Astrocyte (in vitro differentiated cells and primary cell): ENCODE data around the gene CLBA1.

Experiments
- EZH2 ChIP-seq: IDR thresholded peaks from 2 replicates; pipeline ENCODE4 v1.6.1; 2012; ENCODE audit warnings: mild to moderate bottlenecking, low read length, inconsistent platforms; ENCODE audit not compliant: insufficient read depth
- TF ChIP-seq, protein P1 (sequence below): IDR thresholded peaks from 2 replicates; pipeline ENCODE4 v1.5.1; 2011; ENCODE audit warnings: low read depth, mild to moderate bottlenecking, inconsistent platforms, low read length, moderate library complexity; ENCODE audit not compliant: insufficient read depth

DNA sequence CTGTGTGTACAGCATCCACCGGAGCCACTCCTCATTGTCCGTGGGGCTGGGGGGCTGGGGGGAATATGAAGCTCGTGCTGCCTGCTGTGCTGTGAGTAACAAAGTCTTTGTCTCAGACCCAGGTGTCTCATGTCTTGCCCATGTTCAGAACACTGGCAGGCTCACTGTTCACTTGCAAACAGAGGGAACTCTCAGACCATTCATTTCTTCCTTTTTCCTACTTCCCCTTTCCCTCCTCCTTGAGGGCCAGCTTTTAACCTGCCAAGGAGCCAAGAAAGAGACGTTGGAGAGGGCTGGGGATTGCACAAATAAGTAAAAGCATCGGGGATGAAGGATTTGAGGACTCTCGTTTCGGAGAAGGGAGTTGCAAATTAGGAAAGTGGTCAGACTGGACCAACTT is 58.1 kb downstream of the CLBA1 start:
- TF ChIP-seq, protein P1, sequence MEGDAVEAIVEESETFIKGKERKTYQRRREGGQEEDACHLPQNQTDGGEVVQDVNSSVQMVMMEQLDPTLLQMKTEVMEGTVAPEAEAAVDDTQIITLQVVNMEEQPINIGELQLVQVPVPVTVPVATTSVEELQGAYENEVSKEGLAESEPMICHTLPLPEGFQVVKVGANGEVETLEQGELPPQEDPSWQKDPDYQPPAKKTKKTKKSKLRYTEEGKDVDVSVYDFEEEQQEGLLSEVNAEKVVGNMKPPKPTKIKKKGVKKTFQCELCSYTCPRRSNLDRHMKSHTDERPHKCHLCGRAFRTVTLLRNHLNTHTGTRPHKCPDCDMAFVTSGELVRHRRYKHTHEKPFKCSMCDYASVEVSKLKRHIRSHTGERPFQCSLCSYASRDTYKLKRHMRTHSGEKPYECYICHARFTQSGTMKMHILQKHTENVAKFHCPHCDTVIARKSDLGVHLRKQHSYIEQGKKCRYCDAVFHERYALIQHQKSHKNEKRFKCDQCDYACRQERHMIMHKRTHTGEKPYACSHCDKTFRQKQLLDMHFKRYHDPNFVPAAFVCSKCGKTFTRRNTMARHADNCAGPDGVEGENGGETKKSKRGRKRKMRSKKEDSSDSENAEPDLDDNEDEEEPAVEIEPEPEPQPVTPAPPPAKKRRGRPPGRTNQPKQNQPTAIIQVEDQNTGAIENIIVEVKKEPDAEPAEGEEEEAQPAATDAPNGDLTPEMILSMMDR = no peak
- TF ChIP-seq EZH2 = no peak
